OCI-M2 (cell line): ENCODE results near the gene SPATA31C2.
"Not testable (repeated sequence)": the region's sequence is repeated elsewhere in the genome, so short reads cannot be mapped to it uniquely, and the experiment has no call there.

Source experiments
- DNase-seq: peaks from one replicate; lab custom pipeline; 2025; ENCODE audit not compliant: unreplicated experiment; lab: John Stamatoyannopoulos, UW

Gene SPATA31C2

GRCh38 chr9:88138375-88138774 is at the start of gene SPATA31C2:
Gene SPATA31C2, minus strand, starts transcription at chr9:88138475. Its CDS starts 29 bp downstream, at chr9:88138446.
- DNase-seq = not testable (repeated sequence)

- DNase-seq = no peak
Observed at GRCh38 chr9:88187631-88188030, 49.4 kb upstream of the SPATA31C2 start.

- DNase-seq = no peak
Observed at GRCh38 chr9:88186495-88187110, 48.3 kb upstream of the SPATA31C2 start.

GRCh38 chr9:88184976-88185375 is 46.7 kb upstream of the SPATA31C2 start:
- no peak for DNase-seq

GRCh38 chr9:88183798-88184495 is 45.7 kb upstream of the SPATA31C2 start:
- no peak for DNase-seq

GRCh38 chr9:88182501-88182900 is 44.2 kb upstream of the SPATA31C2 start:
- DNase-seq = no peak

- DNase-seq = no peak
Observed at GRCh38 chr9:88180081-88180765, 41.9 kb upstream of the SPATA31C2 start.

- DNase-seq = no peak
Observed at GRCh38 chr9:88179062-88179521, 40.8 kb upstream of the SPATA31C2 start.

- no peak for DNase-seq
Observed at GRCh38 chr9:88178641-88179040, 40.4 kb upstream of the SPATA31C2 start.

GRCh38 chr9:88177371-88177770 is 39.1 kb upstream of the SPATA31C2 start:
- no peak for DNase-seq

GRCh38 chr9:88174324-88174723 is 36.0 kb upstream of the SPATA31C2 start:
- no peak for DNase-seq

GRCh38 chr9:88173378-88173999 is 35.2 kb upstream of the SPATA31C2 start:
- no peak for DNase-seq

- DNase-seq = no peak
Observed at GRCh38 chr9:88169700-88170099, 31.4 kb upstream of the SPATA31C2 start.

- DNase-seq = no peak
Observed at GRCh38 chr9:88168564-88168963, 30.3 kb upstream of the SPATA31C2 start.

GRCh38 chr9:88166660-88167059 is 28.4 kb upstream of the SPATA31C2 start:
- no peak for DNase-seq

GRCh38 chr9:88164850-88165249 is 26.6 kb upstream of the SPATA31C2 start:
- no peak for DNase-seq

GRCh38 chr9:88161144-88161543 is 22.9 kb upstream of the SPATA31C2 start:
- no peak for DNase-seq

GRCh38 chr9:88143957-88144625 is 5.8 kb upstream of the SPATA31C2 start:
- no peak for DNase-seq

GRCh38 chr9:88143179-88143578 is 4.9 kb upstream of the SPATA31C2 start:
- no peak for DNase-seq

GRCh38 chr9:88133552-88133951 is 4.7 kb downstream of the SPATA31C2 start:
- not testable (repeated sequence) for DNase-seq

- DNase-seq = not testable (repeated sequence)
Observed at GRCh38 chr9:88129556-88129955, 8.7 kb downstream of the SPATA31C2 start.
